ENCODE data around the gene PCCB.
"Not testable (repeated sequence)": the region's sequence is repeated elsewhere in the genome, so short reads cannot be mapped to it uniquely, and the experiment has no call there.

The PCCB gene

DNA sequence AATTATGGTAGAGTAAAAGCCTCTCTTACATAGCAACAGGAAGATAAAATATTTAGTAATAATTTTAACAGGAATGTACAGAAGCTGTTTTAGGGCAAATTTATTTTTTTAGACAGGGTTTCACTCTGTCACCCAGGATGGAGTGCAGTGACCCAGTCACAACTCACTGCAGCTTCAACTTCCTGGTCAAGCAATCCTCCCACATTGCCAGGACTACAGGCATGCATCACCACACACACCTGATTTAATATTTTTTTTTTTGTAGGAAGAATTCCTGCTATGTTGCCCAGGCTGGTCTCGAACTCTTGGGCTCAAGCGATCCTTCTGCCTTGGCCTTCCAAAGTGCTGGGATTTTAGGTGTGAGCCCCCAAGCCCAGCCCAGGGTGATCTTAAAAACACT, 61.1 kb downstream of the PCCB start:
- in situ Hi-C loops (cut with HindIII; ENCODE audit: low sequenced_read_pairs): no loop called here

DNA sequence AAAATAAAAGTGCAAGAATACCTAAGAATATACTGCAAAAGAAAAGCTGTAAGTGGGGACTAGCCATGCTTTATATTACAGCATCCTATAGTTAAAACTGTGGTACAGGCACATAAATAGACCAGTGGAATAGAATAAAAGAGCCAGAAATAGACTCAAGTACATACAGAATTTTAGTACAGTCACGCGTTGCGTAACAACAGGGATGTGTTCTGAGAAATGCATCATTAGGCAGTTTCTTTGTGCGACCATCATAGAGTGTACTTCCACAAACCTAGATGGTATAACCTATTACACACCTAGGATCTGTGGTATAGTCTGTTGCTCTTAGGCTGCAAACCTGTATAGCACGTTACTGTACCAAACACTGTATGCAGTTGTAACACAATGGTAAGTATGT, 61.8 kb downstream of the PCCB start:
- in situ Hi-C loops (cut with HindIII; ENCODE audit: low sequenced_read_pairs): no loop called here

DNA sequence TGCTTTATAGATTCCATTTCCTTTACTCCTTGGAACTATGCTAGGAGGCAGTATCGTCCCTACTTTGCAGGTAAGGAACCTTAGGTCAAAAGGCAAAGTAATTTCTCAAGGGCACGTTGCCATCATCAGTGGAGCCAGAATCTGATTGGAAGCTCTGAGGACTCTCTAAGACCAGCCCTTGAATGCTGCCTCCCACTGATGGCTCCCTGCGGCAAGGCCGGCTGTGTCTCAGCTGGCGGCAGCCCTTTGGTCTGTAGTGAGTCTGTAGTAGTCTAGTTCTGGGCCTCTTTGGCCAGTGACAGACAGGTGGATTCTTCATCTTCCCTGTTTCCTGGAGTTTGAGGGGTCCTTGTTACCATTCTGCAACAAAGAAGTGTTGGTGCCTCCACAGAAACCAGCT, 76.2 kb downstream of the PCCB start:
- in situ Hi-C loops (cut with HindIII; ENCODE audit: low sequenced_read_pairs): no loop called here

DNA sequence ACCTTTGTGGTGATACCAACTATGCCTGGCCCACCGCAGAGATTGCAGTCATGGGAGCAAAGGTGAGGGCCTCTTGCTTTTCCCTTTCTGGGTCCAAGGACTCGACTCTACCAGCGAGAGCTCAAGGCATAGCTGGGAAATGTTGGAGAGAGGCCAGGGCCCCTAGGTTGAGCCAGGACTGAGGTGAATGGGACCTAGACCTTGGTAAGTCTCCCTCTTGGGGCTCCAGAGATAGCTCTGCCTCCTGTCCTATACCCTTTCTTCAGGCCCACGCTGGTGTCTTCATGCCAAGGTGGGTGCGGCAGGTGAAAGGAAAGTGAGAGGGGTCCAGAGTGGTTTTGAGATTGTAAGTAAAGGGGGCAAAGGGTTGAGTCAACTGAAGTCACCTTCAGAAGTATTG, 77.5 kb downstream of the PCCB start:
- in situ Hi-C loops (cut with HindIII; ENCODE audit: low sequenced_read_pairs): no loop called here

DNA sequence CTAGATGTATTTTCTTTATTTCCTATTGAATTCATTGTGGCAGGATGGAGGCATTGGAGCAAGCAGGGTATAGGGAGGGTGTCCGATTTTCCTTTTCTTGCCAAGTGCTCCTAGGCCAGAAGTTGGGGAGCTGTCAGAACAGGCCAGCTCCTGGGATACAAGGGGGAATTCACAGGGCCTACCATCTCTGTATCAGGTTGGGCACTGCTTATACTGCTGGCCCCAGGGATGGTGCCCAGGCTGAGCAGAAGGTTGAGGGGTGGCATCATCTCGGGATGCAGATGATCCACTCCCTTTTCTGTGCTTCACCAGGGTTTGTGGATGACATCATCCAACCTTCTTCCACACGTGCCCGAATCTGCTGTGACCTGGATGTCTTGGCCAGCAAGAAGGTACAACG, 79.5 kb downstream of the PCCB start:
- in situ Hi-C loops (cut with HindIII; ENCODE audit: low sequenced_read_pairs): no loop called here

DNA sequence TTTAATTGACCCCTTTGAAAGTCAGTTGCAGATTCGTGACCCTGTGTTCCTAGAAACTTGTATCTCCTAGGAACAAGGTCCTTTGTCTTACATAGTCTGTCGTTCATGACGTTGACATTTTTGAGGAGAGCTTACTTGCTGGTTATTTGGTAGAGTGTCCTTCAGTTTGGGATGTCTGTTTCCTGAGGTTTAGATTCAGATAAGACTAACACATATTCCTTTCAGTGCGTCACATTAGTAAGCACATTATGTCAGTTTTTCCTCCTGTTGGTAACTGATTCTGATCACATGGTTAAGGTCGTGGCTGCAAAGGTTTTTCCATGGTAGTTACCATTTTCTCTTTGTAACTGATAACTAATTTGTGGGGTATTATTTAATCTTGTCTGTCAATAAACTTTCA, 80.8 kb downstream of the PCCB start:
- in situ Hi-C loops (cut with HindIII; ENCODE audit: low sequenced_read_pairs): no loop called here

DNA sequence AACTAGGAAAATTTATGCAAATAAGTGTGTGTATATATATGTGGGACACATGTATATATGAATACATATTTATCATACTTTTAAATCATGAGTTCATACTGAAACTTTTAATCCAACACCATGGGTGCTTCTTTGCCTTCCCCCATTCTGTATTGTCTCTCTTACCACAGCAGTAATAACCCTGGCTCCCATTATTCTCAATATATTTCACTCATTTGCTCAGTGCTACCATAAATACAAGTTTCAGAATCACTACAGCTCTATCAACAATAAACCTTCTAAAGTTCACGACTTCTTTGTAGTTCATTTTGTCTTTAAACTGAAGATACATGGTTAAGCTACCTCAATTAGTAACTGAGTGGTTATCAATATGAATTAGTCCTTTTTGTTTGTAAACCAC, 82.2 kb downstream of the PCCB start:
- in situ Hi-C loops (cut with HindIII; ENCODE audit: low sequenced_read_pairs): no loop called here

DNA sequence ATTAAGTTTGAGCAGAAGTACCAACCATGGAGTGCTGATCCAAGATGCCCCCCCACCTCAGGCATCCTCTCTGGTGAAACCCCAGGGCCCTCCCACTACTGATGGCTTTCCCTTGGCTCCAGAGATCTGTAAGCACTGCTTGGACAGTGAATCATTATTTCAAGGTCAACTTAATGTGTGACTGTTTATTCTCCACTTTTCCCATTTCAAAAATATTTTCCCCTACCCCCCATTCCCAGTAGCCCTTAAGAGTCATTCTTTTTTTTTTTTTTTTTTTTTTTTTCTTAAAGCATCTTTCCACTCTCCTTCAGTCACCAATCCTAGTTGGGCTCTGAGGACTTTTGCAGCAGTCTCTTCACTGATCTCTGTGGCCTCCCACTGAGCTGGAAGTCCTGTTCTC, 82.6 kb downstream of the PCCB start:
- in situ Hi-C loops (cut with HindIII; ENCODE audit: low sequenced_read_pairs): no loop called here

DNA sequence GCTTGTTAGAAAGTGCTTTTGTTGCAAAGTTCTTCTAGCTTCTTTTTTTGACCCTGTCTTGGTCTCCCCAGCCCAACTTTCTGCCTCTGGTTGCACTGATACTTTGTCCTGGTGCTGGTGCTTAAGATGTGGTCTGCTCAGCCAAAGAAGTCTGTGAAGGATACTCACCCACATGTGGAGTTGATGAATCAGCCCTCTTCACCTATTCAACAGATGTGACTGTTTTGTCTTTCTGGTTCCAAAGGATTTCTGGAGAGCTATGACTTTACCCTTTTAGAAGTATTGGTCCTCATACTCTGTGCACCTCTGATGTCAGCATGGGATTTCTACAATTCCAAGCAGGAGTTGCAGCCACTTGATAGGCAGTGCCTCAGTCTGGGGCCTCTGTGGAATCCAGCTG, 84.1 kb downstream of the PCCB start:
- in situ Hi-C loops (cut with HindIII; ENCODE audit: low sequenced_read_pairs): no loop called here

DNA sequence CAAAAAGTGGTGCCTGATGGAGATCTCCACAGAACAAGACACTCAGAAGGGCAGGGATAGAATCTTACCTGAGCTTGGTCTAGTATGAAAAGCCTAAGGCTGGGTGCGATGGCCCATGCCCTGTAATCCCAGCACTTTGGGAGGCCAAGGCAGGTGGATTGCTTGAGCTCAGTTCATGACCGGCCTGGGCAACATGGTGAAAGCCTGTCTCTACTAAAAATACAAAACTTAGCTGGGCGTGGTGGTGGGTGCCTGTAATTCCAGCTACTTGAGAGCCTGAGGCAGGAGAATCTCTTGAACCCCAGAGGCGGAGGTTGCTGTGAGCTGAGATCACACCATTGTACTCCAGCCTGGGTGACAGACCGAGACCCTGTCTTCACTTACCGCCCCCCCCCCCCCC, 84.6 kb downstream of the PCCB start:
- in situ Hi-C loops (cut with HindIII; ENCODE audit: low sequenced_read_pairs): not testable (repeated sequence)

DNA sequence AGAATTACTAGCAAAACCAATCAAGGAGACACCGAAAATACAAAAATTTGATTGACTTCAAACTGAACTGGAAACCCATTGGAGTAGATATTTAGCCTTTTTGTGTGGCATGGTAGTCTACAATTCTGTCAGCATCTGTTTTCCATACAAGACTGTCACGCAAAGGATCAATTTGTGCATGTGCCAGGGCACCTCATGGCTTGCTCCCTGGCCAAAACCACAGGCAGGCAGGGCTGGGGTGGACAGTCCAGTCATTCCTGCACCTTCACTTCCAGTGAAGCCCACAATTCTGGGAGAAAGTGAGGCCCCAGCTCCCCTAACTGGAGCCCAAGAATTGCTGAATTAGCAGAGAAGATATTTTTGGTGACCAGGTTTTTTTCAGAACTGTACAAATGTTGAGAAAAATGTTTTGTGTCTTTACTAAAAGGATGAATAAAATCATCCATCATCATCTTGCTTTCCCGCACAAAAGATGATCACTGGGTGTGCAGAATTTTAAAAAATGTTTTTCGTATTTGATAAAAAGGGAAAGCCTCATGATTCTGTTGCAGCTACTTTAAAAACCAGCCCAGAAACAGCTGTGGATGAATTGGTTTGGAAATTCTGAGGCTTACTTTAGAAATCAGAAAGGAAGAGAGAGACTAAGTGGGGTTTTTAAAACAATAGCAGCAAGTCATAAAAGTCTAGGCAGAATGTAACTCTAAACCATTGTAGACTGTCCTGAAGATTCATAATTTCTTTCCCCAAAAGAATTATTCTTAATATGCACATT, 86.4 kb downstream of the PCCB start:
- in situ Hi-C loops (cut with HindIII; ENCODE audit: low sequenced_read_pairs): no loop called here

DNA sequence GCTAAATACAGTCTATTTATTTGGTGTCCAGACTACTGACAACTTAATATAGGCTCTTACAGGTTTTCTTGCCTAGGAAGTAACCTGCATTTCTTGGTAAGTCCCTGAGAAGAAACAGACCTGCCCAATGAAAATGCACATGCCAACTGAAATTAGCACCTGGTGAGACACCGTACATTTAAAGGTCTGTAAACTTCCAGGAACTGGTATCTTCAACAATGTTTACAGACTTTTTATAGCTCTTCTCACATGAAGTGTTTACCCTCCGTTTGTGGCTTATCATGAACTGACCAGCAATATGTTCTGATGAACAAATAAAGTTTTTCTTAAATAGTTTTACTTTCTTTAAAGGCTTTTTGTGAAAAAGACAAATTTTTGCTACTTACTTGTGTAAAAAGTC, 93.3 kb downstream of the PCCB start:
- in situ Hi-C loops (cut with HindIII; ENCODE audit: low sequenced_read_pairs): no loop called here

DNA sequence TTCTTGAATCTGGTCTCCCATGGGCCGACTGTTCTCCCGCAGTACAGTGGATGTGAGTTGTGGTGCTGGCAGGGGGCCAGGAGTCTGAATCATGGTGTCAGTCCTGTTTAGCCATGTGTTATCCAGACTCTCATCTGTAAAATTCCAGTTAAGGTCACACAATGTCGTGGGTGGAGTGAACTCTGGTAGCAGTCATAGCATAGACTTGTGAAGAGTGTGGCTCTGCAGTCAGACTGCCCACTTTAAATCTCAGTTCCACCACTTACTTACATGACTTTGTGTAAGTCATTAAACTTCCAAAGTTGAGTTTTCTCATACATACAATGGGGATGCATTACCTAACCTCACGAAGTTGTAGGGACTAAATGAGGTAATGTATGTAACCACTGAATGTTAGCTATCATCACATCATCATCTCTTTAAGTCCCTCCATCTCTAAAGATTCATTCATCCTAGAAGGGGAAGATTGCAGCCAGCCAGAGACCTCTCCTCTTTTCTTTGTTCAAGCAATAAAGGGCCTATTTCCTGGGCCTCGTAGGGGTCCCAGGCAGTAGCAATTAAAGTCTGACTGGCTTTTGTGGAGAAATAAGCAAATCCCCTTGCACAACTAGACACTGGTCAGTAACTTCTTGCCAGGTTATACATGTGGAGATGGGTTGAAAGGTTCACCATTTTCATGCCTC, 93.9 kb downstream of the PCCB start:
- in situ Hi-C loops (cut with HindIII; ENCODE audit: low sequenced_read_pairs): no loop called here

DNA sequence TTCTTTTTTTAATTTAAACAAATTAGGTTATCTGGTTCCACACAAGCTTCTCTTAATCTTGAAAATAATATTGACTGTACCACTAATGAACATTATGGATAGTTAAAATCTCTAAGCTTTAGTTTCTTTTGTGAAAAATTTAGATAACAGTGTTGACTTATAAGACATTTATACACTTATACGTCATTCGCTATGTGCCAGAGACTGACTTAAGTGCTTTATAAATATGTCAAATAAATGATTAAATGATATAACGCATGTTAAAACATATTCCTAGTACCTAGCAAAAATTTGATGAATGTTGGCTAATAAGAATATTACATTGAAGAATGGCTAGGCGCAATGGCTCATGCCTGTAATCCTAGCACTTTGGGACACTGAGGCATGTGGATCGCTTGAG, 96.3 kb downstream of the PCCB start:
- in situ Hi-C loops (cut with HindIII; ENCODE audit: low sequenced_read_pairs): no loop called here

DNA sequence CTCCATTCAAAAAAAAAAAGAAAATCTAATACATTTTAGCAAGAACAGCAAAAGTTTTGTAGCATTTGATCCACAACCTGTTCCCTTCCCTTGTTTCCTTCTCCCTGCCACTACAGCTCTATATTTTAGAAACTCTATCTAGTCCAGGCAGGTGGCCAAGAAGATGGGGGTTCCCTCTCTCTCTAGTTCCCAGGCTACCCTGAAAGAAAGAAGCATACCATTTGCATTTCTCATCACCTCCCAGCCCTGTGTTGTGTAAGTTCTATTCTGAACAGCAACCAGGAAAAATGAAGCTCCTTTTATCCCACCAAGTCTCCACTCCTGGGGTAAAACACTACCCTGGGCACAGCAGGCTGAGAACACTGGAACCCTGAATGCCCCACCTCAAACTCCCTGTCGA, 100.0 kb downstream of the PCCB start:
- in situ Hi-C loops (cut with HindIII; ENCODE audit: low sequenced_read_pairs): no loop called here

DNA sequence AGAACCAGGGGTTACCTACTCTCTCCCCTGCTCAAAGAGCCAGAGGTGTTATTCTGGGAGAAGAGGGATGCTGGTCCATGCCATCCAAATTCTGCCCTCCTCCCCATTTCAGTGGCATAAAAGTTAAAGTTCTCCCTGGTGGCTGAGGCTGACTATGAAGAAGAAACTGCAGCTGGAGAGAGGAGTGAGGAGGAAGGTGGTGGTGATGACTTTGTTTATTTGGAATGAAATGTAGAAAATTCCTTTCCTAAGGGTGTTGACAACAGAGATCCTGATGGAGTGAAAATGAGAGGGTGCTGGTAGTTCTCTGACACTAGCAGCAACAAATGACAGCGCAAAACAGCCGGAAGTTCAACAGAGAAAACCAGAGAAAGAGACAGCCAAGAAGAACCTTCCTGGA, 100.4 kb downstream of the PCCB start:
- in situ Hi-C loops (cut with HindIII; ENCODE audit: low sequenced_read_pairs): no loop called here

DNA sequence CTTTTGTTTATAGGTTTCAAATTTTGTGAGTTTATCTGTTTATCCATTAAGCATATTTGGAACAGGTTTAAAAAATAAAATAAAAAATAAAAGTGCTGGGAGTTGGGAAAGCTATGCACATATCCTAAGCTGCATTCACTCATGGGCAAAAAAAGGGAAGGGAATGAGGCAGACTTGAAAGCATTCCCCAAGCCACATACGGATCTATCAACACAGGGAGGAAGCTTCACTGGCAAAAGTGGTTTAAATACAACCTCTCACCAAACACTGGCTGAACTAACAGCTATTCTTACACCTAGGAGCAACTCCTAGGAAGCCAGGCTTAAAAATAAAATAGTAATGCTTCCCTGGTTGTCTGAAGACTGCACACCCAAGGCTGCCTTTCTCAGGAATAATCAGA, 101.2 kb downstream of the PCCB start:
- in situ Hi-C loops (cut with HindIII; ENCODE audit: low sequenced_read_pairs): no loop called here

DNA sequence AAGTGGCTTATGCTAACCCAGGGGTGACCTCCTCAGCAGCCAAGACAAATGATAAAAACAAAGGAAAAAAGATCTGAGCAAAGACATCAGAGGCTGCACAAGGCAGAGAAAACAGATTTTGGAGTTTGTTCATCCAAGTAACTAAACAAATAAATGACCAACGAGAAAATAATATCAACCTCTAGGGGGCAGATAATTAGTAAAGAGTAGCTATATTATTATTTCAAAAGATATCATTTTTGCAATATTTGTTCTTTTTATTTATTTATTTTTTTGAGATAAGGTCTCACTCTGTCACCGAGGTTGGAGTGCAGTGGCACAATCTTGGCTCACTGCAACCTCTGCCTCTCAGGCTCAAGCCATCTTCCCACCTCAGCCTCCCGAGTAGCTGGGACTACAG, 101.8 kb downstream of the PCCB start:
- in situ Hi-C loops (cut with HindIII; ENCODE audit: low sequenced_read_pairs): no loop called here

DNA sequence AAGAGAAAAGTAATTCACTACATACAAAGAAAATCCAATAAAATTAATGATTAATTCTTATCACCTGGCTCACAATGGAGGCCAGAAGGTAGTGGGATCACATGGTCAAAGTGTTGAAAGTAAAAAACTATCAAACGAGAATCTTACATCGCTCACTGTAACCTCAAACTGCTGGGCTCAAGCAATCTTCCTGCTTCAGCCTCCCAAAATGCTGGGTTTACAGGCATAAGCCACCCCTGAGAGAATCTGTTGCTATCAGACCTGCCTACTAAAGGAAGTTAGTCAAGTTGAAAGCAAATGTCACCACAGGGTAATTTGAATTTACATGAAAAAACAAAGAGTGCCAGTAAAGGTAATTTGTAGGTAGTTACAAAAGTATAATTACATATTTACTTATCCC, 103.3 kb downstream of the PCCB start:
- in situ Hi-C loops (cut with HindIII; ENCODE audit: low sequenced_read_pairs): no loop called here

DNA sequence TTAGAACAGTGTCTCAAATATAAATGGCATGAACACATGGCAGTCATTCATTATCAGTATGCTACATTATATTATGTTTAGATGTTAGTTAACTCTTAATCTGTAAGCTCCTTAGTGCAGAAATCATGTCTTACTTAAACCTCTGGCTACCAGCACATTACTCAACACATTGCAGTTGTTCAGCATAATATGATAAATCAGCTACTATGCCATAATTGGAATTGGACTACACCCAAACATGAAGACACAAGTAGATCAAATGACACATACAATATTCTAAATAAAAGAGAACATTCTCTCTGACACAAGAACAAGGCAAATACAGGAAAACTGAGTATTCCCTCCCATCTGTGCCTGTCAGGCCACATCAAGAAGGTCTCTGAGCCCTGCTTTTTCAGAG, 116.1 kb downstream of the PCCB start:
- in situ Hi-C loops (cut with HindIII; ENCODE audit: low sequenced_read_pairs): no loop called here

DNA sequence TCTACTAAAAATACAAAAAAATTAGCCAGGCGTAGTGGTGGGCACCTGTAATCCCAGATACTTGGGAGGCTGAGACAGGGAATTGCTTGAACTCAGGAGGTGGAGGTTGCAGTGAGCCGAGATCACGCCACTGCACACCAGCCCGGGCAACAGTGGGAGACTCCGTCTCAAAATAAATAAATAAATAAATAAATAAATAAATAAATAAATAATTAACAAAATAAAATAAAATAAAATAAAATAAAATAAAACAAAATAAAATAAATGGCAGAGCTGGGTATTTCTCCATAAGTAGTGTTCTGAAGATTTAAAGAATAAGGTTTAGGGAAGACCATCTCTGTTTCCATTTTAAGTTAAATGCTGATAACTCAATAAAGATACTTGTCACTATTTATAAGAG, 125.7 kb downstream of the PCCB start:
- in situ Hi-C loops (cut with HindIII; ENCODE audit: low sequenced_read_pairs): not testable (repeated sequence)

DNA sequence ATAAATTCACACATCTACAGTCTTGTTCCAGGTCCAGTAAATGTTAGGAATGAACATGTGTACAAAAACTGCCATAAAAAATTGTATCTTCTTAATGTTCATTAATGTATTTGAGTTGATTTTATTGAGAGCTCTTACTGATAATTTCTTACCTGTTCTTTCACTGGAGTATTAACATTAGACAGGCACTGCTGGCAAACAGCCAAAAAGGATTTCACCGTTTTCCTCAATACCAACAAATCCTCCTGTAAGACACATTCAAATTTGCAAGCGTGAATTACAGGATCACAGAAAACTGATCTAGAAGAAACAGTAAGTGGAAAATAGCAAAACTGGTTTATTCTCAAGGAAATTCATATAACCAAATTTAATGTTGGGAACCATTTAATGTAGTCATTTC, 127.4 kb downstream of the PCCB start:
- in situ Hi-C loops (cut with HindIII; ENCODE audit: low sequenced_read_pairs): no loop called here

DNA sequence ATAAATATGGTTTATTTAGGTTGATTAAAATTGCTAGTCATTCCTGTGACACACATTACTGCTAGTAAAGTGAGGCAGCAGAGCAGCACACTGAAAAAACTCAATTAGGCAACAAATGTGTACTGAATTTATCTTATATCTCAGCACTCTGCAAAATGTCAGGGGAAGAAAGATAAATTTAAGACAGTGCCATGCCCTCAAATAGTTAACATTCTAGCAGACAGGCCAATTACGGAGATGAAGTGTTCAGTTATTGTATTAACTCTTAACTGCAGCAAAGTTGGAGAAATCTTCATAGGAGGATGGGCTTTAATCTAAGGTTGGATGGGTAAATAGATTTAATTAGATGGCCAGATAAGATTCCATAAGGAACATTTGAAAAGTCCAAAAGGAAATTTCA, 127.9 kb downstream of the PCCB start:
- in situ Hi-C loops (cut with HindIII; ENCODE audit: low sequenced_read_pairs): no loop called here
